Spinal cord (tissue), 10 donors: ENCODE results near the gene KAT6B. TPM values are rescaled to one million over a fixed set of nuclear protein-coding genes. Genes with fewer than 3 reads are reported as not detected.

Experiments used
- DNase-seq, 6 donors: peaks; one replicate each; pipeline versions ENCODE4 v3.0.0 to v3.0.0-alpha.2; 2013 to 2015; ENCODE audit warnings: low spot score in 6 of 6, low read depth in 4 of 6
- H3K27ac ChIP-seq: one replicate; pipeline ENCODE4 v1.5.1; 2013; ENCODE audit warnings: low read depth, low read length, control low read depth
- H3K27me3 ChIP-seq: one replicate; pipeline ENCODE4 v1.6.1; 2013; ENCODE audit warnings: low read length; ENCODE audit not compliant: control insufficient read depth, insufficient read depth
- H3K36me3 ChIP-seq: one replicate; pipeline ENCODE4 v1.6.1; 2013; ENCODE audit warnings: low read length; ENCODE audit not compliant: control insufficient read depth, insufficient read depth
- H3K4me1 ChIP-seq: one replicate; pipeline ENCODE4 v1.6.1; 2013; ENCODE audit warnings: low read length; ENCODE audit not compliant: control insufficient read depth, insufficient read depth
- H3K4me3 ChIP-seq: one replicate; pipeline ENCODE4 v1.5.1; 2013; ENCODE audit warnings: low read depth, low read length, control low read depth
- H3K9me3 ChIP-seq: one replicate; pipeline ENCODE4 v1.6.1; 2013; ENCODE audit warnings: low read length; ENCODE audit not compliant: control insufficient read depth, insufficient read depth
- WGBS: methylation state at CpG from one replicate; pipeline ENCODE4 v1.1.5; 2013; ENCODE audit warnings: missing lambda C conversion rate; ENCODE audit not compliant: insufficient coverage; 5-methylcytosine and 5-hydroxymethylcytosine counted together
- polyA plus RNA-seq, 2 donors: library from polyadenylated mRNA; unstranded; fragments of 120-200 nt; gene quantifications; one replicate each; pipeline ENCODE4 v1.2.1, GENCODE V29; 2013; ENCODE audit not compliant: insufficient read length in 2 of 2
- total RNA-seq, 2 donors: library from RNA; depleted of rRNA in 1 of 2; stranded (reverse); fragments of 120-200 nt in 1 of 2; fragments of >200 nt in 1 of 2; gene quantifications; one replicate each; pipeline versions ENCODE4 v1.2.3 to v1.2.4, GENCODE V29; 2013 to 2014
- donor health status: healthy.

KAT6B gene
- total and polyA plus RNA-seq, 4 donors = 30.6 to 93.6 (median 37.5) TPM

- no peaks in the 10 kb centered on the region for H3K27me3 ChIP-seq
- H3K4me1 ChIP-seq = peaks cover 5% of the 10 kb centered on the region
- DNase-seq = peak in 1 of 6 donors; percentile 40
- no peak overlapping the region for H3K4me3 ChIP-seq
- WGBS = 66% methylated on average over 2 of the region's 5 CpGs
- H3K36me3 ChIP-seq = peaks cover 10% of the 10 kb centered on the region
- no peak overlapping the region for H3K27ac ChIP-seq
- no peaks in the 10 kb centered on the region for H3K9me3 ChIP-seq
These were observed 155.6 kb downstream of the KAT6B start for GRCh38 chr10:74981831-74982633.

GRCh38 chr10:74982634-74982982 lies 156.2 kb downstream of the KAT6B start:
- 60% methylated on average over 1 of the region's 2 CpGs for WGBS
- Histone ChIP-seq H3K36me3 (peaks cover 10% of the 10 kb centered on the region), H3K9me3 (no peaks in the 10 kb centered on the region), H3K27me3 (no peaks in the 10 kb centered on the region), H3K4me3 (no peak overlapping the region), H3K27ac (no peak overlapping the region), H3K4me1 (peaks cover 5% of the 10 kb centered on the region)
- DNase-seq = no peak

- no peak overlapping the region for H3K4me3 ChIP-seq
- no peak for DNase-seq
- no peaks in the 10 kb centered on the region for H3K27me3 ChIP-seq
- 82% methylated on average over 2 of the region's 2 CpGs for WGBS
- no peak overlapping the region for H3K27ac ChIP-seq
- peaks cover 5% of the 10 kb centered on the region for H3K4me1 ChIP-seq
- peaks cover 10% of the 10 kb centered on the region for H3K36me3 ChIP-seq
- H3K9me3 ChIP-seq = no peaks in the 10 kb centered on the region
These were observed 157.0 kb downstream of the KAT6B start for GRCh38 chr10:74983383-74983782.

GRCh38 chr10:74987339-74988053 lies 161.1 kb downstream of the KAT6B start:
- peaks cover 5% of the 10 kb centered on the region for H3K4me1 ChIP-seq
- no peak for DNase-seq
- H3K27me3 ChIP-seq = no peaks in the 10 kb centered on the region
- WGBS = 94% methylated on average over 3 of the region's 4 CpGs
- H3K36me3 ChIP-seq = peaks cover 6% of the 10 kb centered on the region
- no peaks in the 10 kb centered on the region for H3K9me3 ChIP-seq
- no peak overlapping the region for H3K27ac ChIP-seq
- no peak overlapping the region for H3K4me3 ChIP-seq

DNA sequence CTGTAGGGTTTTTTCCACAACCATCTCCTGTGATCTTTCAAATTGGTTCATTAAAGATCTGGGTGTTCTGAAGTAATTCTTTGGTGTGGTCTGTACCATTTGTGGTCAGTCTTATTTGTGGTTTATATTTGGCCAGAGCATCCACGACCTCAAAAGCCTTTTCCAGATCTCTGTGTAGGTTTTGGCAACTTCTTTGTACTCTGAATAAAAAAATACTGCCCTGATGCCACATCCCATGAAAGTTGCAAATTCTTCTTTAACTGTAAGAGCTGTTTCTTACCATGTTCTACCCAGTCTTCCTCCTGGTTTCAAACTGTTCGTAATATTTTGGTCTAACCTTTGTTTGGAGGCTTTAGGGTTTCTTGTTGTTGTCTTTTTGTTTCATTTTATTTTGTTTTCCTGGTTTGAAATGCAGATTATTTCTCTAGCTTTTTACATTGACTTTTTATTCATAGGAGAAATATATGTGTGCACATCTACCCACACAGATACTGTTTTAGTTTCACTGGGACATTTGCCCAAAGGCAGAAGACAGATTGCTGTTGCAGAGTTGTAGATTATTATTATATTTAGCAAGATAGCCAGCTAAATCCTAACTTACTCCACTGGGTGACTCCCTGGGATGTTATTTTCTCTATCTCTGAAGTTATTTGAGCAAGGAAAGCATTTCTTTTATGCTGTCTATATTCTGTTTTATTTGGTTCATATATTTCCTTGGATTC lies 161.8 kb downstream of the KAT6B start:
- Histone ChIP-seq H3K27ac (no peak overlapping the region), H3K36me3 (peaks cover 10% of the 10 kb centered on the region), H3K27me3 (no peaks in the 10 kb centered on the region), H3K4me1 (peaks cover 5% of the 10 kb centered on the region), H3K4me3 (no peak overlapping the region), H3K9me3 (no peaks in the 10 kb centered on the region)
- DNase-seq = peak in 1 of 6 donors; percentile 33
- 20% methylated on average over 1 of the region's 2 CpGs for WGBS

DNA sequence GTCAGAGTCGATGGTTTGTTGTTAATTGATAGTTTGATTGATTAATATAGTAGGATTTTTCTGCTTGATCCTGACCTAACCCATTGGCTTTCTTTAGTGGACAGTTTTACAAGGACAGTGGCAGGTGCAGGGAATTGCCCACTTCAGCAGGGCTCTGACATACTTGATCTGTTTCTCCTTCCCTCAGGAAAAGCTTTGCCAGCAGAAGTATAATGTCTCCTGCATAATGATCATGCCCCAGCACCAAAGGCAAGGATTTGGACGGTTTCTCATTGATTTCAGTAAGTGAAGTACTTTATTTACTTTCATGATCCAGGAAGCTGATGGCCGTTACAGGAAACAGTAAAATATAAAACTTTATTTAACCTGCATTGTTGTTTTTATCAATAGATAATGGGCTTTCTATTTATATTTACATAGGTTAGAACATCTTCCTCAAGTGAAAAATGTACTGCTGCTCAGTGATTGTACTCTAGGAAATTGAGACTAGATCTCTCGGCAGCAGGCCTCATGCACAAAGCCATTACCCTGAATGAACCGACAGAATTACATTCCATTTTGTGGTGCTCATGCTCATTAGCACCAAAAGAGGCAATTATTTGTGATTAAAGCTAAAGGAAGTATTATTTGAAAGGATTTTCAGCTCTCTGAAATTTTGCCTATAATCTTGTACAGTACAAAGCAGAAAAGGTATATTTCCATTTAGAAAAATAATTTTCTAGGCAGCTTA lies 162.6 kb downstream of the KAT6B start:
- WGBS = 20% methylated on average over 1 of the region's 5 CpGs
- peak in 2 of 6 donors; percentile 61 to 86 for DNase-seq
- H3K27ac ChIP-seq = peak overlapping the region; percentile 17
- H3K9me3 ChIP-seq = no peaks in the 10 kb centered on the region
- H3K27me3 ChIP-seq = no peaks in the 10 kb centered on the region
- H3K4me3 ChIP-seq = no peak overlapping the region
- H3K36me3 ChIP-seq = peaks cover 10% of the 10 kb centered on the region
- H3K4me1 ChIP-seq = peaks cover 5% of the 10 kb centered on the region

- H3K4me3 ChIP-seq = no peak overlapping the region
- no peaks in the 10 kb centered on the region for H3K27me3 ChIP-seq
- no peaks in the 10 kb centered on the region for H3K4me1 ChIP-seq
- H3K27ac ChIP-seq = no peak overlapping the region
- H3K9me3 ChIP-seq = no peaks in the 10 kb centered on the region
- no peak for DNase-seq
- peaks cover 9% of the 10 kb centered on the region for H3K36me3 ChIP-seq
These were observed 165.0 kb downstream of the KAT6B start for GRCh38 chr10:74991435-74991834.

- Histone ChIP-seq H3K27me3 (no peaks in the 10 kb centered on the region), H3K4me1 (no peaks in the 10 kb centered on the region), H3K9me3 (no peaks in the 10 kb centered on the region), H3K4me3 (no peak overlapping the region), H3K27ac (no peak overlapping the region), H3K36me3 (peaks cover 11% of the 10 kb centered on the region)
- WGBS = no CpG with 5 or more reads among the region's 3 CpGs
- no peak for DNase-seq
These were observed 165.7 kb downstream of the KAT6B start for GRCh38 chr10:74992068-74992467.

- no peaks in the 10 kb centered on the region for H3K9me3 ChIP-seq
- peaks cover 12% of the 10 kb centered on the region for H3K36me3 ChIP-seq
- no peak overlapping the region for H3K4me3 ChIP-seq
- H3K27me3 ChIP-seq = no peaks in the 10 kb centered on the region
- WGBS = 88% methylated on average over 1 of the region's 3 CpGs
- no peak overlapping the region for H3K27ac ChIP-seq
- no peak for DNase-seq
- no peaks in the 10 kb centered on the region for H3K4me1 ChIP-seq
These were observed 167.2 kb downstream of the KAT6B start for GRCh38 chr10:74993649-74994048.
